ENCODE data around the gene RGP1. TPM values are rescaled to one million over a fixed set of nuclear protein-coding genes. Genes with fewer than 3 reads are reported as not detected.

RGP1 gene
- total and polyA plus RNA-seq, 10 donors = 2.2 to 29.2 (median 21.2) TPM

DNA sequence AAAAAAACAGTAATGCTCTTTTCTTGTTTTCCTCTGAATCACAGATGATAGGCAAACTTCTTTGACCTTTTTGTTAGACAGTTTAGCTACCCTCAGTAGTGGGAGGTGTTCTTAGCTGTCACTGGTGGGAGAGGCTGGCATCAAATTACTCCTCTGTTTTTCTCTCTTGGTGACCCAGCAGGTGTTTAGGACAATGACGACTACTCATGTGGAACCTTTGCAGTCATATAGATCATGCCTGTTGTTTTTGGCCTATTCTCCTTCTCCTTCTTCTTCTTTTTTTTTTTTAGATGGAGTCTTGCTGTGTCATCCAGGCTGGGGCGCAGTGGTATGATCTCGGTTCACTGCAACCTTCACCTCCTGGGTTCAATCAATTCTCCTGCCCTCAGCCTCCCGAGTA is 26.9 kb downstream of the RGP1 start:
- intact Hi-C loops (cut with DNase I; ENCODE audit: low total_unique reads) = no loop called here
- no peak overlapping the region for H3K4me3 ChIP-seq
- peaks cover 0 to 11% (median 0%) of the 10 kb centered on the region in 6 donors for H3K36me3 ChIP-seq
- H3K9me3 ChIP-seq = no peaks in the 10 kb centered on the region
- TF ChIP-seq POLR2A (IDR thresholded peaks at IDR 0.05) (no peak), POLR2AphosphoS5 (IDR thresholded peaks at IDR 0.05) (no peak)
- TF ChIP-seq, protein P1, sequence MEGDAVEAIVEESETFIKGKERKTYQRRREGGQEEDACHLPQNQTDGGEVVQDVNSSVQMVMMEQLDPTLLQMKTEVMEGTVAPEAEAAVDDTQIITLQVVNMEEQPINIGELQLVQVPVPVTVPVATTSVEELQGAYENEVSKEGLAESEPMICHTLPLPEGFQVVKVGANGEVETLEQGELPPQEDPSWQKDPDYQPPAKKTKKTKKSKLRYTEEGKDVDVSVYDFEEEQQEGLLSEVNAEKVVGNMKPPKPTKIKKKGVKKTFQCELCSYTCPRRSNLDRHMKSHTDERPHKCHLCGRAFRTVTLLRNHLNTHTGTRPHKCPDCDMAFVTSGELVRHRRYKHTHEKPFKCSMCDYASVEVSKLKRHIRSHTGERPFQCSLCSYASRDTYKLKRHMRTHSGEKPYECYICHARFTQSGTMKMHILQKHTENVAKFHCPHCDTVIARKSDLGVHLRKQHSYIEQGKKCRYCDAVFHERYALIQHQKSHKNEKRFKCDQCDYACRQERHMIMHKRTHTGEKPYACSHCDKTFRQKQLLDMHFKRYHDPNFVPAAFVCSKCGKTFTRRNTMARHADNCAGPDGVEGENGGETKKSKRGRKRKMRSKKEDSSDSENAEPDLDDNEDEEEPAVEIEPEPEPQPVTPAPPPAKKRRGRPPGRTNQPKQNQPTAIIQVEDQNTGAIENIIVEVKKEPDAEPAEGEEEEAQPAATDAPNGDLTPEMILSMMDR (IDR thresholded peaks at IDR 0.05 in 8 of 11, conservative IDR thresholded peaks at IDR 0.05 in 3 of 11) = no peak
- H3K27ac ChIP-seq = peak overlapping the region in 4 of 8 donors; percentile 30 to 59 (median 52)
- no peak for DNase-seq
- H3K4me1 ChIP-seq = peaks cover 6 to 33% (median 27%) of the 10 kb centered on the region in 6 donors
- WGBS, 5 donors = 63 to 77% (median 69%) methylated on average over 4 of the region's 4 CpGs
- no peaks in the 10 kb centered on the region for H3K27me3 ChIP-seq (replicated peaks in 1 of 7)

DNA sequence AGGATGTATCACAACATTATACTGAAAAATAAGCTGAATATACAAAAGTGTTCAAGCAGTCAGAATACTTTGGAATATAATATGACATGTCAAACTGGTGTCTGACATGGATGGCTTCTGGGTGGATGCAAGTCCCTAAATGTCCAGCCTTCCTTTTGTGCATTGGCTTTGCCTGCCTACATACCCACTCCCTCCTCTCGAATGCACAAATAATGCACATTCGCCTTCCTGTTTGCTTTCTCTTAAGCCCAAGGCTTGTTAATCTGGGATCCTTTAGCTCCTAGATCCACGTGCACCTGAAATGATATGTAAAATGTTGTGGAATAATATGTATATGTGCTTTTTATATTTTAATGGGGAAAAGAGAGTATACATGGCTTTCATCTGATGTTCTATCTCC is 29.4 kb downstream of the RGP1 start:
- H3K9me3 ChIP-seq = no peaks in the 10 kb centered on the region
- no peak for DNase-seq
- intact Hi-C loops (cut with DNase I; ENCODE audit: low total_unique reads) = no loop called here
- 90 to 94% (median 93%) methylated on average over 3 of the region's 3 CpGs for WGBS, 5 donors
- peaks cover 0 to 10% (median 0%) of the 10 kb centered on the region in 6 donors for H3K36me3 ChIP-seq
- no peaks in the 10 kb centered on the region for H3K27me3 ChIP-seq (replicated peaks in 1 of 7)
- TF ChIP-seq POLR2A (IDR thresholded peaks at IDR 0.05) = no peak
- no peak for TF ChIP-seq POLR2AphosphoS5 (IDR thresholded peaks at IDR 0.05)
- TF ChIP-seq, protein P1 (IDR thresholded peaks at IDR 0.05 in 8 of 11, conservative IDR thresholded peaks at IDR 0.05 in 3 of 11) = no peak
- no peak overlapping the region for H3K4me3 ChIP-seq
- no peak overlapping the region for H3K27ac ChIP-seq
- H3K4me1 ChIP-seq = peaks cover 6 to 18% (median 13%) of the 10 kb centered on the region in 6 donors

DNA sequence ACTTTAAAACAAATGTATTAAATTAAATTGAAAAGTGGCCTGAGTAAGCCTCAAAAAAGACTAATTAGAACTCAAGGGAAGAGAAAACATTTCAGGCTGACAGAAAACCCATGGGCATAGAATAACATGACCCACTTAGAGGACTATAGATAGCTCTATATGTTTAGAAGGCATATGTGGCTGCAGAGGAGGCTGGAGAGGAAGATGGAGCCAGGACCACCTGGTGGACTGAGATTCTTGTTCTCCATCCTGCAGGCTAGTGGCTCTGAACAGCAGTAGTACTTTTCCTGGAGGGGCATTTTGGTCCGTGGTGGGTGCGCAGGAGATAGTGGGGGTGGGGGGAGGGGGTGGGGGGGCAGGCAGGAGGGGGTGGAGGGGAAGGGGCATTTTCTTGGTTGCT is 32.0 kb downstream of the RGP1 start:
- Histone ChIP-seq H3K27me3 (replicated peaks in 1 of 7) (no peaks in the 10 kb centered on the region), H3K27ac (no peak overlapping the region), H3K36me3 (peaks cover 0 to 17% (median 0%) of the 10 kb centered on the region in 6 donors), H3K9me3 (no peaks in the 10 kb centered on the region), H3K4me1 (peaks cover 0 to 4% (median 2%) of the 10 kb centered on the region in 6 donors), H3K4me3 (no peak overlapping the region)
- intact Hi-C loops (cut with DNase I; ENCODE audit: low total_unique reads) = no loop called here
- DNase-seq = no peak
- TF ChIP-seq, protein P1 (IDR thresholded peaks at IDR 0.05 in 8 of 11, conservative IDR thresholded peaks at IDR 0.05 in 3 of 11) = no peak
- TF ChIP-seq POLR2AphosphoS5 (IDR thresholded peaks at IDR 0.05) = no peak
- no peak for TF ChIP-seq POLR2A (IDR thresholded peaks at IDR 0.05)
- WGBS, 5 donors = 75 to 89% (median 79%) methylated on average over 2 of the region's 2 CpGs

DNA sequence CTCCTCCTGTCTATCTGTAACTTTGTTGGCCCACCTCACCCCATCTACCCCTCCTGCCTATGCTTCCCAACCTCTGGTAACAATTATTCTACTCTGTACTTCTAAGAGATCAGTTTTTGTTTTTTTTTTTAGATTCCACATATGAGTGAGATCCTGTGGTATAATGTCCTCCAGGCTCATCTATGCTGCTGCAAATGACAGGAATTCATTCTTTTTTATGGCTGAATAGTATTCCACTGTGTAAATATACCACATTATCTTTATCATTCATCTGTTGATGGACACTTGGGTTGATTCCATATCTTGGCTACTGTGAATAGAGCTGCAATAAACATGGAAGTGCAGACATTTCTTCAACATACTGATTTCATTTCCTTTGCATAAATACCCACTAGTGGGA is 34.3 kb downstream of the RGP1 start:
- Histone ChIP-seq H3K27me3 (replicated peaks in 1 of 7) (no peaks in the 10 kb centered on the region), H3K4me1 (no peaks in the 10 kb centered on the region), H3K27ac (no peak overlapping the region), H3K4me3 (no peak overlapping the region), H3K36me3 (peaks cover 0 to 32% (median 3%) of the 10 kb centered on the region in 6 donors), H3K9me3 (no peaks in the 10 kb centered on the region)
- no peak for DNase-seq
- TF ChIP-seq, protein P1 (IDR thresholded peaks at IDR 0.05 in 8 of 11, conservative IDR thresholded peaks at IDR 0.05 in 3 of 11) = no peak
- TF ChIP-seq POLR2AphosphoS5 (IDR thresholded peaks at IDR 0.05) = no peak
- TF ChIP-seq POLR2A (IDR thresholded peaks at IDR 0.05) = no peak
- intact Hi-C loops (cut with DNase I; ENCODE audit: low total_unique reads) = no loop called here
